NOMO-1 (cell line): ENCODE data around the gene BOLA1.
"Not testable (repeated sequence)": the region's sequence is repeated elsewhere in the genome, so short reads cannot be mapped to it uniquely, and the experiment has no call there.

Source experiments
- DNase-seq, 2 experiments: peaks; one replicate each; lab custom pipeline; 2025; ENCODE audit not compliant: unreplicated experiment in 2 of 2; lab: John Stamatoyannopoulos, UW

BOLA1 gene

GRCh38 chr1:149886396-149887195 lies 12.8 kb upstream of the BOLA1 start:
- peak; percentile 93 to 97 for DNase-seq

GRCh38 chr1:149887196-149887455 lies 12.2 kb upstream of the BOLA1 start:
- not testable (repeated sequence) for DNase-seq

GRCh38 chr1:149887456-149888246 lies 11.7 kb upstream of the BOLA1 start:
- DNase-seq, result peak; percentile 95 to 99

- peak; percentile 80 to 95 for DNase-seq
Observed at GRCh38 chr1:149888247-149888998, 10.9 kb upstream of the BOLA1 start.

- DNase-seq, result no peak
Observed at GRCh38 chr1:149888999-149889289, 10.4 kb upstream of the BOLA1 start.

GRCh38 chr1:149896575-149896974 lies 2.8 kb upstream of the BOLA1 start:
- DNase-seq, result no peak

- DNase-seq, result no peak
Observed at GRCh38 chr1:149903836-149904491, 4.6 kb downstream of the BOLA1 start.

GRCh38 chr1:149906570-149907075 lies 7.3 kb downstream of the BOLA1 start:
- DNase-seq, result no peak

GRCh38 chr1:149914545-149914944 lies 15.2 kb downstream of the BOLA1 start:
- DNase-seq, result no peak

GRCh38 chr1:149915429-149916192 lies 16.2 kb downstream of the BOLA1 start:
- no peak for DNase-seq

GRCh38 chr1:149916193-149916897 lies 17.0 kb downstream of the BOLA1 start:
- DNase-seq, result peak in 1 of 2 experiments; percentile 20

GRCh38 chr1:149916898-149917252 lies 17.5 kb downstream of the BOLA1 start:
- no peak for DNase-seq

- no peak for DNase-seq
Observed at GRCh38 chr1:149917571-149918144, 18.3 kb downstream of the BOLA1 start, which contains the start of gene SV2A. Gene SV2A, minus strand, starts transcription at chr1:149917844. Its CDS starts 4,004 bp downstream, at chr1:149913840.

- no peak for DNase-seq
Observed at GRCh38 chr1:149923626-149924025, 24.3 kb downstream of the BOLA1 start.

- DNase-seq, result no peak
Observed at GRCh38 chr1:149925345-149925744, 26.0 kb downstream of the BOLA1 start.

GRCh38 chr1:149925751-149926150 lies 26.4 kb downstream of the BOLA1 start:
- no peak for DNase-seq

- DNase-seq, result no peak
Observed at GRCh38 chr1:149926296-149926695, 26.9 kb downstream of the BOLA1 start.

- DNase-seq, result no peak
Observed at GRCh38 chr1:149927056-149927562, 27.7 kb downstream of the BOLA1 start.
